ENCODE data around the gene SETD3.

SETD3 gene

DNA sequence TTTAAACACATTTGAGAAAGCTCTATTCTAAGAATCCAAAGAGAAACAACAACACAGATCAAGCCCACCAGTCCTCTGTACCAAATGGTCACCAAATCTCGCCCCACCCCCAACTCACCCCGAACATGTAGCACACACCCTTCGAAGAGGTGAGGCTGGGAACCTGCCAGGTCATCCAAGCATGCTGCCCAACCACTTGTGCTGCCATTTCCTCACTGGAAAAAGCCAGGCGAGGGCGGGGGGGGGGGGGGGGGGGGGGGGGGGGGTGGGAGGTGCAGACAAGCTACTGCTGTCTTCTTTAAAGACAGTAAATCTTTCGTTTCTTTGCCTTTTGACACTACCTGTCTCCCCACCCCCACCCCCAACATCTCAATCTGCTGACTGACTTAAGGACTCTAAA, 59.9 kb downstream of the SETD3 start:
- TF ChIP-seq, protein P1, sequence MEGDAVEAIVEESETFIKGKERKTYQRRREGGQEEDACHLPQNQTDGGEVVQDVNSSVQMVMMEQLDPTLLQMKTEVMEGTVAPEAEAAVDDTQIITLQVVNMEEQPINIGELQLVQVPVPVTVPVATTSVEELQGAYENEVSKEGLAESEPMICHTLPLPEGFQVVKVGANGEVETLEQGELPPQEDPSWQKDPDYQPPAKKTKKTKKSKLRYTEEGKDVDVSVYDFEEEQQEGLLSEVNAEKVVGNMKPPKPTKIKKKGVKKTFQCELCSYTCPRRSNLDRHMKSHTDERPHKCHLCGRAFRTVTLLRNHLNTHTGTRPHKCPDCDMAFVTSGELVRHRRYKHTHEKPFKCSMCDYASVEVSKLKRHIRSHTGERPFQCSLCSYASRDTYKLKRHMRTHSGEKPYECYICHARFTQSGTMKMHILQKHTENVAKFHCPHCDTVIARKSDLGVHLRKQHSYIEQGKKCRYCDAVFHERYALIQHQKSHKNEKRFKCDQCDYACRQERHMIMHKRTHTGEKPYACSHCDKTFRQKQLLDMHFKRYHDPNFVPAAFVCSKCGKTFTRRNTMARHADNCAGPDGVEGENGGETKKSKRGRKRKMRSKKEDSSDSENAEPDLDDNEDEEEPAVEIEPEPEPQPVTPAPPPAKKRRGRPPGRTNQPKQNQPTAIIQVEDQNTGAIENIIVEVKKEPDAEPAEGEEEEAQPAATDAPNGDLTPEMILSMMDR (IDR thresholded peaks at IDR 0.05; ENCODE audit: low read depth, low read length): no peak
- no peak for DNase-seq (ENCODE audit: extremely low read depth, low read depth)

DNA sequence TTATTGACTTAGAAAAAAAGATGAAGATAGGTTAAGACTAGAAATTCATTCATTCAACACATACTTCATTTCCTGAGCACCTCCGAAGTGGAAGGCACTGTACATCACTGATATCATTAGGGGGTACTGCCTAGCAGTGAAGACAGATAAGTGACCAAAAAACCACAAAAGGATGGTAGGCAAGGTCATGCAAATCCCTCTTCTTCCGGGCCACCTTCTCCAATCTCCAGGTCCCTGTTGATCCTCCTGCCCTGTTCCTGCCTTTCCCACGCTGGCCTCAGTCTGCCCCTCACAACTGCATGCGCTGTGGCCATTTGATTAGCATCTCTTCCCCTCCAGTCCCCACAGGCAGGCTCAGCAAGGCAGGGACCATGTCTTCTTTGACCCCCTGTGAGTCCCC, 60.8 kb downstream of the SETD3 start:
- no peak for DNase-seq (ENCODE audit: extremely low read depth, low read depth)

DNA sequence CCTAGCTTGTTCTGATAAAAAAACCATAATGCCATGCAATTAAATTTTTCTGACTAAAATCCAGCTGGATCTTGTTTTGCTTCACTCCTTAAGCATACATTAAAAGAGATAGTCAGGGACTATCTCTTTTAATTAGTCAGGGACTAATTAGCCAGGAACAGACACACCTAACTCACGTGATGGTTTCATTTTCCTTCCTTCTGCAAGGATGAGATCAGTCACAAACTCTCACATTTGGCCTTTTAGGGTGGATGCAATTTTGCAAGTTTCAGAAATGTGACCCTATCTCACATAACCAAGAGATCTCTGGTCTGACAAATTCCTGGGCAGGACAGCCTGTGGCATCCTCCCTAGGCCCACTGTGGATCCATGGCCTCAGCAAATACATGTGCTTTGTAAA, 62.4 kb downstream of the SETD3 start:
- TF ChIP-seq, protein P1 (IDR thresholded peaks at IDR 0.05; ENCODE audit: low read depth, low read length): no peak
- DNase-seq (ENCODE audit: extremely low read depth, low read depth): no peak

More for the DNA sequence above, 60.8 kb downstream of the SETD3 start:
- TF ChIP-seq, protein P1 (IDR thresholded peaks at IDR 0.05; ENCODE audit: low read depth, low read length): no peak

DNA sequence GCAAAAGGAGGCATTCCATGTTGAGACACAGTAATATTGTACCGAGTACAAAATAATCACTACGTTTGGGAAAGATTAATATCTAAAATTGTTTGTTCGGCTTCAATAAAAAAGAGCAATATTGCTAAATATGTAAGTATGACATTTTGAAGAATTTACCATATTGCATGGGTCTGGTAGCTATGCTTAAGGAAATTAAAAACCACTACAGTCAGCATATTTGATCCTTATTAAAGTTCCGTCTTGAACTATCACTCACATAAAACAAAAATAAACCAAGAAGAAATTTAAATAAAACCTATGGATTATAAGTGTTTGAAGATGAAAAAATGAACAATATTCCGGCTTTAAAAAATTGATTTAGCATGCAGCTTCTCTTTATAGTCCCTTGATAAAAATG, 63.8 kb downstream of the SETD3 start:
- no peak for DNase-seq (ENCODE audit: extremely low read depth, low read depth)
- TF ChIP-seq, protein P1 (IDR thresholded peaks at IDR 0.05; ENCODE audit: low read depth, low read length): no peak

DNA sequence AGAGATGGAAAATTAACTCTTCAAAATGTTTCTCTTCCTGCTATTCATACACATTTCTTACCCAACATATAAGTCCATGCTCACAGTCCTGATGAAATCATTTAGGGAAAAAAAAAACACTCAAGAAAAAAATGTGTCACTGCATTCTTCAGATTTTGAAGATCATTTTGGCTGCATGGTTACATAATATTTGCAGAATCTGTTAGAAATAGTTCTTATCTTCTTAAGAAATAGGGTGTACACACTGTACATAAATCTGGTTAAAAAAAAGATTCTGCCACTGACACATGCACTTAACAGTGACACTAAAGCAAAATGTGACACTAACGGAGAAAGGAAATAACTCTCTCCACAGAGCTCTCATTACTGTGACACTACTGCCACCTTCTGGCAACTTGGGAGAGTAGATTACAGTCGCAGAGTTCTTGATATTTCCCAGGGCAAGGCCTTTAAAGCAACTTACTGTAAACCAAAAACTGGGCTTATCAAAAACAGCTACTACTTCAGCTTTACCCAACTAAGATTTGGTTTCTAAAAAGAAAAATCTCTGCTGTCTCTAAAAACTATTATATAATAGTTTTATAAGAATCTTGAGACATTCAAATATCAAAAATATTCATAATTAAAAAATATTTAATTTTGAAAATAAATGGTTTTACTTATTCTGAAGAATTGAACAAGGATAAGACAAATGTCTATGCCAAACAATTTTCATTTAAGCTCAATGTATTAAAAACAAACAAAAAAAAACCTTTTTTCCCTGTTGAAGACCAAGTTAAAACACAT, 65.0 kb downstream of the SETD3 start:
- TF ChIP-seq, protein P1 (IDR thresholded peaks at IDR 0.05; ENCODE audit: low read depth, low read length): peak; percentile 82
- DNase-seq (ENCODE audit: extremely low read depth, low read depth): peak; percentile 56

DNA sequence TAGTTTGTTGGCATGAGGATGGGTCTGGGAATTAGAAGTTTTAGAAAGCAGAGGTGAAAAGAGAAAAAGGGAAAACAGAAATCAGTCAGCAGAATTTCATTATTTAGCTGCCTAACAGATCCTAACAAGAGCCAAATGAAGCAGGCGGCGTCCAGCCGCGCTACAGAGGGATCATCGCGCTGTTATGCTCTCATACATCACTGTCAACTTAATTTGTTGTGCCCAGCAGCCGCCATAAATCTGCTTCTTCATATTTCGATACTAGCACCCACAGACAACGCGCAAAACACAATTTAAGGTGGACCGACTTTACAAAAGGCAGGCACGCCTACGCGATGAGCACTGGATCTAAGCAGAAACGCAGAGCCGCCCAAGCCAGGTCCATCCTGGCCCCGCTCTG, 66.7 kb downstream of the SETD3 start:
- no peak for DNase-seq (ENCODE audit: extremely low read depth, low read depth)
- TF ChIP-seq, protein P1 (IDR thresholded peaks at IDR 0.05; ENCODE audit: low read depth, low read length): no peak

DNA sequence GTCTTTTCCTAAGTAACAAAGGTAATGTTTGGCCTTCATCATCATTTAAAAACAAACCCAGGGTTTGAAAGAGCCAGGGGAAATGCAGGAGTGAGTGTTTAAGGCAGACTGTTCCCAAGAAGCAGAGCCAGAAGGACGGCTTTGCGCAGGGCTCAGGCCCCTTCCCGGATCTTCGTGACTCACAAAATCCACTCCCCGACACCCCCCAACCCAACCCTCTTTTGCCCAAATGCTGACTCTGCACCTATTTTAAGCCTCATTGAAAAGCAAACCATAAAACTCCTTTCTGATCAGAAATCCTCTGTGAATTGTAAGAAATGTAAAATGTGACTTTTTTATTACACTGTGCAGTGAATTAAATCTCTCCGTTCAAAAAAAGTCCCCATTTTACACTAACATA, 67.5 kb downstream of the SETD3 start:
- TF ChIP-seq, protein P1 (IDR thresholded peaks at IDR 0.05; ENCODE audit: low read depth, low read length): no peak
- no peak for DNase-seq (ENCODE audit: extremely low read depth, low read depth)

Data from AG09319 (cell line).